ENCODE results near the gene KRTAP9-6.

The KRTAP9-6 gene

DNA sequence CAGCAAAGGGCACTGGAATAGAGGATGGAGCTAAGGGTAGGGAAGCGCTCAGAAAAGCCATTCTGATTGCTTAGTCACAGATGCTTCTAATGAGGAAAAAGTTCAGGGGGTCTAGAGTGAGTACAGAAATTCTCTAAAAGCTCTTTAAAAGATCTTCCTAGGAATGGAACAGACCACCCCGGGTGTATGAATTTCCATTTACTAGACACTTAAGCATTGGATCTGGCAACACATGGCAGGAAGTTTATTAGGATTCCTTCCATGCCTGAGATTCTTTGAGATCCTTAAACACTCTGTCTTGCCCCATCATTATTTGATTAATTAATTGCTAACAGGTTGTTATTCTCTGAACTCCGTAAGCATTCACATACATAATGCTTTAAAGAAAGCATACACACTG, 18.9 kb downstream of the KRTAP9-6 start:
- H3K4me2 ChIP-seq (ENCODE audit: insufficient read depth, low read length, poor library complexity, severe bottlenecking): no peak overlapping the region
- H3K27me3 ChIP-seq (ENCODE audit: control insufficient read depth in 3 of 3, insufficient read depth in 3 of 3, low read depth in 1 of 3, low read length in 3 of 3): no peaks in the 10 kb centered on the region
- H3K4ac ChIP-seq (ENCODE audit: low read length): no peak overlapping the region
- no peak overlapping the region for H3K23ac ChIP-seq (ENCODE audit: low read depth, low read length, poor library complexity)
- WGBS, 2 donors (ENCODE audit: extremely low coverage in 2 of 2, insufficient read length in 2 of 2, insufficient replicate concordance in 1 of 2): no CpG with 5 or more reads among the region's 3 CpGs
- peak overlapping the region; percentile 38 for H3K27ac ChIP-seq (replicated peaks; ENCODE audit: low read length)
- H2BK120ac ChIP-seq (ENCODE audit: low read depth, low read length): no peak overlapping the region
- H4K91ac ChIP-seq (ENCODE audit: low read depth, low read length, poor library complexity): no peak overlapping the region
- no peak overlapping the region for H3K14ac ChIP-seq (ENCODE audit: low read length)
- H3K9me3 ChIP-seq (replicated peaks in 1 of 2; ENCODE audit: control insufficient read depth in 2 of 2, insufficient read depth in 1 of 2, low read depth in 1 of 2, low read length in 2 of 2): no peaks in the 10 kb centered on the region
- peaks cover 0 to 2% of the 10 kb centered on the region in 2 donors for H3K4me1 ChIP-seq (ENCODE audit: control insufficient read depth in 2 of 2, insufficient read depth in 1 of 2, low read depth in 1 of 2, low read length in 2 of 2)
- no peak overlapping the region for H2AK5ac ChIP-seq (ENCODE audit: low read depth, low read length)
- no peak overlapping the region for H3K9ac ChIP-seq (ENCODE audit: low read depth, low read length, poor library complexity)
- DNase-seq (ENCODE audit: low spot score): no peak
- no peaks in the 10 kb centered on the region for H3K79me1 ChIP-seq (ENCODE audit: low read depth, low read length)
- H3K18ac ChIP-seq (ENCODE audit: low read length): no peak overlapping the region
- H4K8ac ChIP-seq (ENCODE audit: low read depth, low read length): no peak overlapping the region
- no peak overlapping the region for H2AFZ ChIP-seq (ENCODE audit: low read length)
- H2BK15ac ChIP-seq (ENCODE audit: low read length): no peak overlapping the region
- no peak overlapping the region for H2BK12ac ChIP-seq (ENCODE audit: low read length)
- no peak overlapping the region for H2BK5ac ChIP-seq (ENCODE audit: low read length)
- no peak overlapping the region for H3K4me3 ChIP-seq (ENCODE audit: low read length in 2 of 2)
- H3K36me3 ChIP-seq (replicated peaks in 1 of 2; ENCODE audit: control insufficient read depth in 2 of 2, insufficient read depth in 2 of 2, low read length in 2 of 2): no peaks in the 10 kb centered on the region

DNA sequence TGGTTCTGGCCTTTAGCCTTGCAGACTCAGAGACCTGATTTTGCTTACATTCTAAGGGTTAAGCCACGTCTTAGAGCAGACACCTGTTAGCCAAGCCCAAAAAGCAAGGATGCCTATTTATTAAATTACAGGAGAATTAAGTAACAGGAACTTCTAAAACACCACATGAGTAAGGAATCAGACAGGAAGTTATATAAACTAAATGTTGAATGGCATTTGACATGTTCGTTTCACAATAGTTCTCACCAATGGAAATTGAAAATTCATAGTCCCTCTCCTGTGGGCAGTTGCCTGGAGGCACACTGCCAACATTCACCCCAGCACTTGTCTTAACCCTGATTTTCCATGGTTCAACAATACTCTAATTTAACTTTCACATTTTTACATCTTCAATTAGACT, 19.4 kb downstream of the KRTAP9-6 start:
- no peak for DNase-seq (ENCODE audit: low spot score)
- Histone ChIP-seq H2BK120ac (ENCODE audit: low read depth, low read length) (no peak overlapping the region), H2BK5ac (ENCODE audit: low read length) (no peak overlapping the region), H2AK5ac (ENCODE audit: low read depth, low read length) (no peak overlapping the region), H3K9ac (ENCODE audit: low read depth, low read length, poor library complexity) (no peak overlapping the region), H3K4me1 (ENCODE audit: control insufficient read depth in 2 of 2, insufficient read depth in 1 of 2, low read depth in 1 of 2, low read length in 2 of 2) (peaks cover 0 to 2% of the 10 kb centered on the region in 2 donors), H3K36me3 (replicated peaks in 1 of 2; ENCODE audit: control insufficient read depth in 2 of 2, insufficient read depth in 2 of 2, low read length in 2 of 2) (no peaks in the 10 kb centered on the region), H3K18ac (ENCODE audit: low read length) (no peak overlapping the region), H4K91ac (ENCODE audit: low read depth, low read length, poor library complexity) (no peak overlapping the region), H4K8ac (ENCODE audit: low read depth, low read length) (no peak overlapping the region), H2BK15ac (ENCODE audit: low read length) (no peak overlapping the region), H2AFZ (ENCODE audit: low read length) (no peak overlapping the region), H3K27ac (replicated peaks; ENCODE audit: low read length) (no peak overlapping the region), H3K79me1 (ENCODE audit: low read depth, low read length) (no peaks in the 10 kb centered on the region), H3K4me3 (ENCODE audit: low read length in 2 of 2) (no peak overlapping the region), H3K14ac (ENCODE audit: low read length) (no peak overlapping the region), H2BK12ac (ENCODE audit: low read length) (no peak overlapping the region), H3K9me3 (replicated peaks in 1 of 2; ENCODE audit: control insufficient read depth in 2 of 2, insufficient read depth in 1 of 2, low read depth in 1 of 2, low read length in 2 of 2) (no peaks in the 10 kb centered on the region), H3K4ac (ENCODE audit: low read length) (no peak overlapping the region), H3K23ac (ENCODE audit: low read depth, low read length, poor library complexity) (no peak overlapping the region), H3K4me2 (ENCODE audit: insufficient read depth, low read length, poor library complexity, severe bottlenecking) (no peak overlapping the region), H3K27me3 (ENCODE audit: control insufficient read depth in 3 of 3, insufficient read depth in 3 of 3, low read depth in 1 of 3, low read length in 3 of 3) (no peaks in the 10 kb centered on the region)
- WGBS, 2 donors (ENCODE audit: extremely low coverage in 2 of 2, insufficient read length in 2 of 2, insufficient replicate concordance in 1 of 2): no CpG with 5 or more reads among the region's 2 CpGs

DNA sequence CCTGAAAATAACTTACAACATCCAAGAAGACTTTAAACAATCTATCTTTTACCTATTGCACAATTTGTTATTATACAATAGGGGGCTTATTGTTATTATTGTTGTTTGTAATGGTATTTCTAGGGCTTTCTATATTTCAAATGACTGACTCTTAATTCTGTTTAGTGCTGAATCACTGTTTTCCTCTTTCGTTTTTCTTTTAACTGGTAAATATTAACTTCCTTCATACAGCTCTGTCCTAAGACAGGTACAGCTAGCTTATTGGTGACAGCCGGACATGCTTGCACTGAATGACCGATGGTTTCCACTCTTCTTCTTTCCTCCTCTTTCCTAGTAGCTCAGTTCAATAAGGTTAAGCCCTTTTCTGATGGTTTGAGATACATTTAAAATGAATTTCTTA, 21.9 kb downstream of the KRTAP9-6 start:
- Histone ChIP-seq H3K36me3 (replicated peaks in 1 of 2; ENCODE audit: control insufficient read depth in 2 of 2, insufficient read depth in 2 of 2, low read length in 2 of 2) (no peaks in the 10 kb centered on the region), H3K14ac (ENCODE audit: low read length) (no peak overlapping the region), H3K4me3 (ENCODE audit: low read length in 2 of 2) (no peak overlapping the region), H2AK5ac (ENCODE audit: low read depth, low read length) (no peak overlapping the region), H2BK12ac (ENCODE audit: low read length) (no peak overlapping the region), H3K4me1 (ENCODE audit: control insufficient read depth in 2 of 2, insufficient read depth in 1 of 2, low read depth in 1 of 2, low read length in 2 of 2) (peaks cover 0 to 2% of the 10 kb centered on the region in 2 donors), H3K23ac (ENCODE audit: low read depth, low read length, poor library complexity) (no peak overlapping the region), H2BK120ac (ENCODE audit: low read depth, low read length) (no peak overlapping the region), H2BK5ac (ENCODE audit: low read length) (no peak overlapping the region), H3K4me2 (ENCODE audit: insufficient read depth, low read length, poor library complexity, severe bottlenecking) (no peak overlapping the region), H2BK15ac (ENCODE audit: low read length) (no peak overlapping the region), H3K9me3 (replicated peaks in 1 of 2; ENCODE audit: control insufficient read depth in 2 of 2, insufficient read depth in 1 of 2, low read depth in 1 of 2, low read length in 2 of 2) (no peaks in the 10 kb centered on the region), H3K18ac (ENCODE audit: low read length) (no peak overlapping the region), H3K4ac (ENCODE audit: low read length) (no peak overlapping the region), H2AFZ (ENCODE audit: low read length) (no peak overlapping the region), H3K79me1 (ENCODE audit: low read depth, low read length) (no peaks in the 10 kb centered on the region), H4K8ac (ENCODE audit: low read depth, low read length) (no peak overlapping the region), H3K9ac (ENCODE audit: low read depth, low read length, poor library complexity) (no peak overlapping the region), H3K27ac (replicated peaks; ENCODE audit: low read length) (no peak overlapping the region), H3K27me3 (ENCODE audit: control insufficient read depth in 3 of 3, insufficient read depth in 3 of 3, low read depth in 1 of 3, low read length in 3 of 3) (no peaks in the 10 kb centered on the region), H4K91ac (ENCODE audit: low read depth, low read length, poor library complexity) (no peak overlapping the region)
- no peak for DNase-seq (ENCODE audit: low spot score)
- WGBS, 2 donors (ENCODE audit: extremely low coverage in 2 of 2, insufficient read length in 2 of 2, insufficient replicate concordance in 1 of 2): no CpG with 5 or more reads among the region's 3 CpGs

DNA sequence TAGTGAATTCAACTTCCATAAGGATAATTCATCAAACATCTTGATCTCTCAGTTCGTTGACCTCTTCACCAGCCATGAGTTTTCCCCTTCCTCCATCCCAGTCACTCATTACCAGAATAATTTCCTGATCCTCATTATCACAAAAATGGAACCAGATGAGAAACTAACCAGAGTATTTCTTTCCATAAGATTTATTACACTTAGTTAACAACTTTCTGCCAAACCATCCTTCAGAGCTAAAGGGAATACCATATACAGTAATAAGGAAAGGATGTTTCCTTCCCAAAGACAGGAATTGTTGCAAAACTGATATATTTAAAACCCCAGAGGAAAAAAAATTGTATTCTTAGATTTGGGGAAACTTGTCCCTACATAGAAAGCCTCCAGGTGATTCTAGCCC, 28.8 kb downstream of the KRTAP9-6 start:
- no peaks in the 10 kb centered on the region for H3K36me3 ChIP-seq (replicated peaks in 1 of 2; ENCODE audit: control insufficient read depth in 2 of 2, insufficient read depth in 2 of 2, low read length in 2 of 2)
- H3K4me2 ChIP-seq (ENCODE audit: insufficient read depth, low read length, poor library complexity, severe bottlenecking): no peak overlapping the region
- H3K79me1 ChIP-seq (ENCODE audit: low read depth, low read length): no peaks in the 10 kb centered on the region
- H2BK5ac ChIP-seq (ENCODE audit: low read length): no peak overlapping the region
- H3K4ac ChIP-seq (ENCODE audit: low read length): no peak overlapping the region
- H3K18ac ChIP-seq (ENCODE audit: low read length): no peak overlapping the region
- no peak for DNase-seq (ENCODE audit: low spot score)
- H2BK12ac ChIP-seq (ENCODE audit: low read length): no peak overlapping the region
- H3K23ac ChIP-seq (ENCODE audit: low read depth, low read length, poor library complexity): no peak overlapping the region
- H3K9me3 ChIP-seq (replicated peaks in 1 of 2; ENCODE audit: control insufficient read depth in 2 of 2, insufficient read depth in 1 of 2, low read depth in 1 of 2, low read length in 2 of 2): no peaks in the 10 kb centered on the region
- H3K9ac ChIP-seq (ENCODE audit: low read depth, low read length, poor library complexity): no peak overlapping the region
- no peak overlapping the region for H4K8ac ChIP-seq (ENCODE audit: low read depth, low read length)
- H3K14ac ChIP-seq (ENCODE audit: low read length): no peak overlapping the region
- no peak overlapping the region for H3K4me3 ChIP-seq (ENCODE audit: low read length in 2 of 2)
- no peak overlapping the region for H3K27ac ChIP-seq (replicated peaks; ENCODE audit: low read length)
- no peak overlapping the region for H2AK5ac ChIP-seq (ENCODE audit: low read depth, low read length)
- no peak overlapping the region for H4K91ac ChIP-seq (ENCODE audit: low read depth, low read length, poor library complexity)
- no peak overlapping the region for H2AFZ ChIP-seq (ENCODE audit: low read length)
- no peaks in the 10 kb centered on the region for H3K4me1 ChIP-seq (ENCODE audit: control insufficient read depth in 2 of 2, insufficient read depth in 1 of 2, low read depth in 1 of 2, low read length in 2 of 2)
- no peak overlapping the region for H2BK15ac ChIP-seq (ENCODE audit: low read length)
- no peaks in the 10 kb centered on the region for H3K27me3 ChIP-seq (ENCODE audit: control insufficient read depth in 3 of 3, insufficient read depth in 3 of 3, low read depth in 1 of 3, low read length in 3 of 3)
- H2BK120ac ChIP-seq (ENCODE audit: low read depth, low read length): no peak overlapping the region
- no CpG with 5 or more reads among the region's 1 CpG for WGBS, 2 donors (ENCODE audit: extremely low coverage in 2 of 2, insufficient read length in 2 of 2, insufficient replicate concordance in 1 of 2)

All from neuronal stem cell (in vitro differentiated cells).